Activated CD8-positive, alpha-beta T cell treated with anti-CD3 and anti-CD28 coated beads, Interleukin-2, amount 10 ng/mL, durations not matched to agents 7 days and 5 days (primary cell): ENCODE data around the gene AHNAK. TPM values are rescaled to one million over a fixed set of nuclear protein-coding genes. Genes with fewer than 3 reads are reported as not detected.

Experiments
- ATAC-seq: fragments of 150-1000 bp; cut with Tn5 transposase; one replicate; pipeline ENCODE4 v1.10.0; 2021; ENCODE audit warnings: moderate library complexity
- CTCF ChIA-PET: fragments of 350-600 bp; sonication (Branson Sonifier 250); formaldehyde crosslinking; loops from one replicate; lab custom pipeline; 2021; ENCODE audit warnings: antibody characterized with exemption; lab: Charles Lee
- POLR2A ChIA-PET: fragments of 350-600 bp; sonication (Branson Sonifier 250); formaldehyde crosslinking; loops from one replicate; lab custom pipeline; 2021; ENCODE audit warnings: antibody characterized with exemption; lab: Charles Lee
- DNase-seq: peaks from one replicate; pipeline ENCODE4 v3.0.0-alpha.2; 2020
- H3K27ac Mint-ChIP-seq: one replicate; pipeline ENCODE4 v1.8.0; 2021; ENCODE audit warnings: mild to moderate bottlenecking, mixed read lengths
- H3K27me3 Mint-ChIP-seq: one replicate; pipeline ENCODE4 v1.8.0; 2021; ENCODE audit warnings: low read depth, mixed read lengths
- H3K36me3 Mint-ChIP-seq: one replicate; pipeline ENCODE4 v1.8.0; 2021; ENCODE audit warnings: low read depth, mixed read lengths
- H3K4me1 Mint-ChIP-seq: one replicate; pipeline ENCODE4 v1.8.0; 2021; ENCODE audit warnings: low read depth, mixed read lengths
- H3K4me3 Mint-ChIP-seq: one replicate; pipeline ENCODE4 v1.8.0; 2021; ENCODE audit warnings: mild to moderate bottlenecking, mixed read lengths
- H3K9me3 Mint-ChIP-seq: one replicate; pipeline ENCODE4 v1.8.0; 2022; ENCODE audit warnings: mixed read lengths; ENCODE audit not compliant: insufficient read depth
- total RNA-seq, 2 experiments: library from RNA; stranded (reverse); gene quantifications; one replicate each; pipeline ENCODE4 v1.2.3, GENCODE V29; 2021

AHNAK gene
- total RNA-seq, 2 experiments from 2014 or later: 123 to 129 TPM

- ATAC-seq: no peak
- no peaks in the 10 kb centered on the region for H3K9me3 Mint-ChIP-seq
- ChIA-PET POLR2A (interaction anchor here (1.3 to 2.9 kb wide), 3 partner anchors 11 to 135 kb away, joined by 3 to 36 read pairs (median 7); no protein-coding TSS in a partner anchor), CTCF (interaction anchor here (1.0 to 12.7 kb wide), 12 partner anchors 12 to 221 kb away, joined by 3 to 294 read pairs (median 8); partner anchors contain the start of genes AHNAK, SCGB1A1 and TUT1)
- H3K4me3 Mint-ChIP-seq: no peak overlapping the region
- peak overlapping the region; percentile 80 for H3K27ac Mint-ChIP-seq
- H3K4me1 Mint-ChIP-seq: peaks cover 78% of the 10 kb centered on the region
- H3K36me3 Mint-ChIP-seq: peaks cover 63% of the 10 kb centered on the region
- no peaks in the 10 kb centered on the region for H3K27me3 Mint-ChIP-seq
- DNase-seq: no peak
These were observed 12.6 kb upstream of the AHNAK start for GRCh38 chr11:62559204-62559603.

GRCh38 chr11:62558669-62559068 lies 12.1 kb upstream of the AHNAK start:
- H3K27me3 Mint-ChIP-seq: no peaks in the 10 kb centered on the region
- no peaks in the 10 kb centered on the region for H3K9me3 Mint-ChIP-seq
- peak overlapping the region; percentile 28 for H3K27ac Mint-ChIP-seq
- DNase-seq (no peak), ATAC-seq (no peak)
- H3K4me3 Mint-ChIP-seq: no peak overlapping the region
- H3K4me1 Mint-ChIP-seq: peaks cover 80% of the 10 kb centered on the region
- CTCF ChIA-PET: interaction anchor here (1.0 to 12.7 kb wide), 9 partner anchors 12 to 181 kb away, joined by 3 to 294 read pairs (median 16); partner anchors contain the start of genes AHNAK and TUT1
- POLR2A ChIA-PET: interaction anchor here (1.3 to 2.9 kb wide), 2 partner anchors 15 to 134 kb away, joined by 3 to 36 read pairs; no protein-coding TSS in a partner anchor
- peaks cover 60% of the 10 kb centered on the region for H3K36me3 Mint-ChIP-seq

DNA sequence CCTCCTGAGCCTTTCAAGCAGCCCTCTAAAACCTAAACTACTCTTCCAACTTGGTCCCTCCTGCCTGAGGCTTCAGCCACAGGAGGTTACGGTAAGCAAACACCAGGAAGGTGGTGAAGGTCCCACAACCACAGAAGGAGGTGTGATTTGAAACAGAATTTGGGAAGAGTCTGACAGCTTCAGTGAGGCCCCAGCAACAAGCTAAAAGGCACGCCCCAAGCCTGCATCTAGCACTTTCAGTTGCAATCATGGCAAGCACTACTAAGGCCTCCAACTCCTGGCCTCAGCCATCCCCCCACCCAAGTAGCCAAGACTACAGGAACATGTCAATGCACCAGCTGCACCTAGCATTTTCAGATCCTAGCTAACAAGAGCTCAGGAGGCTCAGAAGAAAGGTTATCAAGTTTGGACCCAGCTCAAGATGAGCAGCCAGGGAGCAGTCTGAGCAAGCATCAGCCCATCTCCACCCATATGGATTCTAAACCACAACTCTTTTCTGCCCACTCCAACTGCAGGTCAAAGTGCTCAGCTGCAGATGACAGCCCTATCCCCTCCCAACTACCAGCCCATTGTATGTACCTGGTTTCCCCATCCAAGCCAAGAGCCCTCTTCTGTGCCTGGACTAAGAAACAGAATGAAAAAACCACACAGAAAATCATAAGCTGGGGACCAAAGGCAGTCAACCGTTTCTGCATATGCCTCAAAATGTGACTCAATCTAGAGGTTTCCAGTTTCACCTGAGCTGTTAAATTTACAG lies 10.4 kb upstream of the AHNAK start:
- POLR2A ChIA-PET: interaction anchor here (0.6 to 3.1 kb wide), 15 partner anchors 8 to 1691 kb away, joined by 3 to 36 read pairs (median 4); partner anchors contain the start of genes AHNAK, C11orf98, CSKMT and EEF1G
- ATAC-seq (peak; percentile 34), DNase-seq (peak; percentile 91)
- Mint-ChIP-seq H3K27me3 (no peaks in the 10 kb centered on the region), H3K27ac (peak overlapping the region; percentile 95), H3K4me1 (peaks cover 92% of the 10 kb centered on the region), H3K36me3 (peaks cover 50% of the 10 kb centered on the region), H3K4me3 (peak overlapping the region; percentile 66), H3K9me3 (no peaks in the 10 kb centered on the region)
- CTCF ChIA-PET: interaction anchor here (0.6 to 12.7 kb wide), 20 partner anchors 8 to 562 kb away, joined by 3 to 294 read pairs (median 4); partner anchors contain the start of genes AHNAK, EEF1G, MTA2 and SCGB1A1

GRCh38 chr11:62556108-62556874 lies 9.7 kb upstream of the AHNAK start:
- peak overlapping the region; percentile 95 for H3K27ac Mint-ChIP-seq
- H3K9me3 Mint-ChIP-seq: no peaks in the 10 kb centered on the region
- peak; percentile 72 for ATAC-seq
- peaks cover 49% of the 10 kb centered on the region for H3K36me3 Mint-ChIP-seq
- ChIA-PET CTCF (interaction anchor here (0.7 to 12.7 kb wide), 21 partner anchors 9 to 325 kb away, joined by 3 to 294 read pairs (median 5); partner anchors contain the start of genes AHNAK, EEF1G, MTA2 and SCGB1A1), POLR2A (interaction anchor here (0.7 to 3.1 kb wide), 21 partner anchors 9 to 589 kb away, joined by 3 to 36 read pairs (median 4); partner anchors contain the start of genes AHNAK, C11orf98, CSKMT and EEF1G)
- peak overlapping the region; percentile 66 for H3K4me3 Mint-ChIP-seq
- DNase-seq: peak; percentile 94
- H3K4me1 Mint-ChIP-seq: peaks cover 95% of the 10 kb centered on the region
- H3K27me3 Mint-ChIP-seq: no peaks in the 10 kb centered on the region

- ChIA-PET CTCF (interaction anchor here (0.7 to 12.7 kb wide), 11 partner anchors 9 to 276 kb away, joined by 3 to 294 read pairs (median 4); partner anchors contain the start of genes AHNAK, EEF1G and STX5), POLR2A (interaction anchor here (0.6 to 3.1 kb wide), 17 partner anchors 9 to 588 kb away, joined by 3 to 15 read pairs (median 3); partner anchors contain the start of genes AHNAK, C11orf98, CSKMT and EEF1G)
- Mint-ChIP-seq H3K27ac (peak overlapping the region; percentile 95), H3K36me3 (peaks cover 43% of the 10 kb centered on the region), H3K4me3 (peak overlapping the region; percentile 66), H3K9me3 (no peaks in the 10 kb centered on the region), H3K4me1 (peaks cover 98% of the 10 kb centered on the region), H3K27me3 (peaks cover 4% of the 10 kb centered on the region)
- DNase-seq (peak; percentile 76), ATAC-seq (peak; percentile 37)
These were observed 9.0 kb upstream of the AHNAK start for GRCh38 chr11:62555464-62556107.

GRCh38 chr11:62554387-62555167 lies 8.0 kb upstream of the AHNAK start:
- Mint-ChIP-seq H3K4me3 (peak overlapping the region; percentile 66), H3K36me3 (peaks cover 34% of the 10 kb centered on the region), H3K27ac (peak overlapping the region; percentile 95), H3K4me1 (peaks cover 96% of the 10 kb centered on the region), H3K27me3 (peaks cover 10% of the 10 kb centered on the region), H3K9me3 (no peaks in the 10 kb centered on the region)
- DNase-seq (no peak), ATAC-seq (no peak)
- POLR2A ChIA-PET: interaction anchor here (1.0 to 3.6 kb wide), 14 partner anchors 8 to 587 kb away, joined by 3 to 17 read pairs (median 5); partner anchors contain the start of genes AHNAK, C11orf98, CSKMT and EEF1G
- CTCF ChIA-PET: interaction anchor here (0.7 to 12.7 kb wide), 9 partner anchors 8 to 232 kb away, joined by 3 to 294 read pairs (median 4); partner anchors contain the start of genes AHNAK and EEF1G

DNA sequence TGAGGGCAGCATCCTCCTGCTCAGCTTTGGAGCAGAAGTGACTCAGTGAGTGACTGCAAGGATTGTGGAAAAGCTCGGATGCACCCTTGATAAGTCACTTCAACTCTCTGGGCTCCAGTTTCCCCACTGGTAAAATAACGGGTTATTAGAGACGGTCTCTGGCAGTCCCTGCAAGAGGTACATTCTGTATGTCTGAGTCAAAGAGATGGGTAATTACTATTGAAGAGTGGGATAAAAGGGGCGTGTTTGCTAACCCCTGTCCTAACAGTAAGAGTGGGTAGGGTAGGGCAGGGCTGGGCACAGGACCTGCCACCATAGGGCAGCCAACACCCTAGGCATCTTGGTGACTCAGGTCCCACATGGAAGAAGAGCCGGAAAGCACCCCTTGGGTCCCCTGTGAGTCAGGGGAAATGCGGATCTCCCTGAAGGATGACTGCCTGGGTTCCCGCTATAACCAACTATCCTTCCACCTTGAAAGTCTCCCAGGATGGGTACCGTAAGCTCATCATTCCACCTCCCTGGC lies 7.3 kb upstream of the AHNAK start:
- Mint-ChIP-seq H3K4me1 (peaks cover 89% of the 10 kb centered on the region), H3K27ac (peak overlapping the region; percentile 95), H3K36me3 (peaks cover 27% of the 10 kb centered on the region), H3K27me3 (peaks cover 11% of the 10 kb centered on the region), H3K4me3 (no peak overlapping the region), H3K9me3 (no peaks in the 10 kb centered on the region)
- ChIA-PET CTCF (interaction anchor here (0.7 to 11.4 kb wide), 4 partner anchors 7 to 161 kb away, joined by 3 to 266 read pairs (median 4); no protein-coding TSS in a partner anchor), POLR2A (interaction anchor here (1.2 to 3.6 kb wide), 4 partner anchors 11 to 287 kb away, joined by 3 to 17 read pairs (median 10); partner anchors contain the start of gene TUT1)
- ATAC-seq (no peak), DNase-seq (no peak)

DNA sequence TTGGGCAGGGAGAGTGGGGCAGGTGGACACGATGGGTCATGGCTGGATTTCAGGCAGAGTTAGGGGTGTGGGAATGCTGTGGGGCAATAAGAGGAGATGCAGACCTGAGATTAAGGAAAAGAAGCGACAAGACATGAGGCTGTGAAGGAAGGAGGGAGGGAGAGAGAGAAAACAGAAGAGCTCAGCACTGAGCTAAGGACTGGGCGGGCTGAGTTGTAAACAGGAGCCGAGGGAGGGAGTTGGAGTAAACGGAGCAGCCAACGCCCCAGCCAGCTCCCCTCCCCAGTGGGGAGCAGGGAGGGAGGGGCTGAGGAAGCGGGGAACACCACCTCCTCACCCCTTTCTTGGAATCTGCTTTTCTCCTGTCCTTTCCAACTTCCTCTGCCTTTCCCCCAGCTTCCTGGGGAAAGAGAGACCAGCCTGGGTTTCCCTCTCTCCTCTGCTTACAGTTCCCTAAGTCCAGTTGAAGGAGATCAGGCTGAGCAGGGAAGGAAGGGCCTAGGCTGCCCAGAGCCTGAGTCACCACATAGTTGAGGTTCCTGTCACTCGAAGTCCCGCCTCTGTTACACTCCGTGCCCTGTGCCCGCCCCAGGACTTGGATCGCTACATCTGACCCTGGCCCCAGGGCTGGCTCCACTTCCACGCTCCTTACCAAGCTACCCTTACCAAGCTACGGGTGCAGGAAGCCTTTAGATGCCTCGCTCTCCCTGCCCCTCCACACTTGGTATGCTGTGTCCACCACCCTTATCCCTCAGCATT lies 6.7 kb upstream of the AHNAK start:
- Mint-ChIP-seq H3K27ac (peak overlapping the region; percentile 95), H3K9me3 (no peaks in the 10 kb centered on the region), H3K4me3 (peak overlapping the region; percentile 21), H3K27me3 (peaks cover 16% of the 10 kb centered on the region), H3K36me3 (peaks cover 20% of the 10 kb centered on the region), H3K4me1 (peaks cover 84% of the 10 kb centered on the region)
- ATAC-seq (no peak), DNase-seq (peak; percentile 65)
- CTCF ChIA-PET: interaction anchor here (0.8 to 11.4 kb wide), 7 partner anchors 8 to 163 kb away, joined by 3 to 266 read pairs (median 3); partner anchors contain the start of gene EEF1G
- POLR2A ChIA-PET: interaction anchor here (1.1 to 3.6 kb wide), 6 partner anchors 11 to 288 kb away, joined by 3 to 17 read pairs (median 7); partner anchors contain the start of genes C11orf98, CSKMT, EEF1G and TUT1

DNA sequence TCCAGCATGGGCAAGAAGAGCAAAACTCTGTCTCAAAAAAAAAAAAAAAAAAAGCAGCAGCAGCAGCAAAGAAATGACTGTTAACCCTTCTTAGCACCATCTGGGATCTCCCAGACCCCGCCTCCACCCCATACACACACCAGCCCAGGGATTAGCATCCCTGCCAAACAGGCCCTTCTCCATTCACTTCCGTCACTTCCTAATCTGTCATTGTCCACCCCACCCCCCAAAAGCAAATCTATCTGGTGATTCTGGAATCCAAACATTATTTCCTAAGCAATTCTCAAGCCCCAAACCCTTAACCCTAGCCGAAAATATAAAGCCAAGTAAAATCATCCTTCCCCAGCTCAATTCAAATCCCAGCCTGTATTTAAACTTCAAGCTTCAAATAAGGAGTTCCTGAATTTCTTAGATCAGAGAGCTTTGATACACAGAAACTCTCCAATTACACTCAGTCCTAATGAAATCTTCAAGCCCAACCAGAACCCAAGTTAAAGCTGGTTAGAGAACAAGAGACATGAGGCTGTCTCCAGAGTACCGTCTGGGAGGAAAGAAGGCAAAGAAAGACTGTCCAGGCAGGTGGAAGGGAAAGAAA lies 6.0 kb upstream of the AHNAK start:
- ChIA-PET CTCF (interaction anchor here (0.7 to 11.4 kb wide), 13 partner anchors 8 to 163 kb away, joined by 3 to 266 read pairs (median 3); partner anchors contain the start of genes EEF1G and TUT1), POLR2A (interaction anchor here (0.6 to 3.6 kb wide), 9 partner anchors 10 to 289 kb away, joined by 3 to 17 read pairs (median 6); partner anchors contain the start of genes C11orf98, CSKMT, EEF1G and TUT1)
- no peak for ATAC-seq
- Mint-ChIP-seq H3K4me1 (peaks cover 81% of the 10 kb centered on the region), H3K27me3 (peaks cover 21% of the 10 kb centered on the region), H3K4me3 (peak overlapping the region; percentile 21), H3K9me3 (no peaks in the 10 kb centered on the region), H3K36me3 (peaks cover 18% of the 10 kb centered on the region), H3K27ac (peak overlapping the region; percentile 83)
- no peak for DNase-seq
